WTC11 (cell line): ENCODE measurements around the gene PSMD6.

ENCODE experiments used
- CREB1 ChIP-seq: sonication (generic); formaldehyde crosslinking; IDR thresholded peaks from 2 replicates; pipeline ENCODE4 v1.8.0; 2023; ENCODE audit warnings: mild to moderate bottlenecking, missing genetic modification reagents
- CTCF ChIP-seq: fragments of 200-600 bp; IDR thresholded peaks from 2 replicates; pipeline ENCODE4 v1.8.0; 2022; ENCODE audit warnings: antibody characterized with exemption

GRCh38 chr3:64003589-64003988 is 19.7 kb downstream of the PSMD6 start:
- TF ChIP-seq CREB1 (no peak), CTCF (no peak)
